GM18861 (cell line): ENCODE data around the gene CCDC182.

Experiments
- ATAC-seq: cut with Tn5 transposase; IDR thresholded peaks from one replicate; pipeline ENCODE4 v1.9.1; 2021; ENCODE audit not compliant: unreplicated experiment

The CCDC182 gene

GRCh38 chr17:57745242-57745641 is at the start of gene CCDC182:
Gene CCDC182, minus strand, starts transcription at chr17:57745299. Its CDS starts 27 bp downstream, at chr17:57745272.
- no peak for ATAC-seq

GRCh38 chr17:57794841-57795240 is 49.7 kb upstream of the CCDC182 start:
- ATAC-seq: no peak

GRCh38 chr17:57788725-57789124 is 43.6 kb upstream of the CCDC182 start:
- ATAC-seq: no peak

- ATAC-seq: no peak
These were observed 39.9 kb upstream of the CCDC182 start for GRCh38 chr17:57785022-57785421.

- no peak for ATAC-seq
These were observed 39.3 kb upstream of the CCDC182 start for GRCh38 chr17:57784226-57784895.

- ATAC-seq: no peak
These were observed 38.2 kb upstream of the CCDC182 start for GRCh38 chr17:57783338-57783742.

- no peak for ATAC-seq
These were observed 37.7 kb upstream of the CCDC182 start for GRCh38 chr17:57782647-57783337.

GRCh38 chr17:57782062-57782490 is 37.0 kb upstream of the CCDC182 start:
- ATAC-seq: no peak

GRCh38 chr17:57781386-57782061 is 36.4 kb upstream of the CCDC182 start:
- no peak for ATAC-seq

GRCh38 chr17:57779706-57780105 is 34.6 kb upstream of the CCDC182 start:
- no peak for ATAC-seq

- no peak for ATAC-seq
These were observed 33.2 kb upstream of the CCDC182 start for GRCh38 chr17:57778306-57778705.

GRCh38 chr17:57776366-57776765 is 31.3 kb upstream of the CCDC182 start:
- no peak for ATAC-seq

- ATAC-seq: no peak
These were observed 29.8 kb upstream of the CCDC182 start for GRCh38 chr17:57774872-57775271.

GRCh38 chr17:57773557-57773956 is 28.5 kb upstream of the CCDC182 start:
- no peak for ATAC-seq

- no peak for ATAC-seq
These were observed 27.7 kb upstream of the CCDC182 start for GRCh38 chr17:57772774-57773173.

- ATAC-seq: no peak
These were observed 22.5 kb upstream of the CCDC182 start for GRCh38 chr17:57767561-57767960.

GRCh38 chr17:57766318-57766943 is 21.3 kb upstream of the CCDC182 start:
- no peak for ATAC-seq

- no peak for ATAC-seq
These were observed 17.6 kb upstream of the CCDC182 start for GRCh38 chr17:57762452-57763395.

- no peak for ATAC-seq
These were observed 16.8 kb upstream of the CCDC182 start for GRCh38 chr17:57761887-57762286.

- ATAC-seq: no peak
These were observed 14.9 kb upstream of the CCDC182 start for GRCh38 chr17:57760046-57760445.
